HK-2 (cell line): Measurements from ENCODE around the gene PTDSS2.
A peak's percentile ranks its signal among the peaks of the same experiment; 100 is the strongest.
"Not testable (repeated sequence)": the region's sequence is repeated elsewhere in the genome, so short reads cannot be mapped to it uniquely, and the experiment has no call there.

Experiments
- DNase-seq: peaks from one replicate; pipeline ENCODE4 v3.0.0-alpha.2; 2018; ENCODE audit not compliant: unreplicated experiment

The PTDSS2 gene

GRCh38 chr11:449889-450808 is at the start of gene PTDSS2:
Gene PTDSS2 (plus strand): TSS chr11:450279. CDS start chr11:450456, 177 bp downstream.
- DNase-seq = peak; percentile 88

- DNase-seq = not testable (repeated sequence)
These were observed 48.9 kb upstream of the PTDSS2 start for GRCh38 chr11:401196-401595.

- DNase-seq = no peak
These were observed 46.9 kb upstream of the PTDSS2 start for GRCh38 chr11:403021-403760.

- DNase-seq = no peak
These were observed 46.2 kb upstream of the PTDSS2 start for GRCh38 chr11:403761-404431.

GRCh38 chr11:404551-405264 is 45.4 kb upstream of the PTDSS2 start:
- no peak for DNase-seq

GRCh38 chr11:405323-405953 is 44.6 kb upstream of the PTDSS2 start:
- DNase-seq = no peak

GRCh38 chr11:405954-406795 is 43.9 kb upstream of the PTDSS2 start:
- DNase-seq = no peak

GRCh38 chr11:406796-407650 is 43.1 kb upstream of the PTDSS2 start:
- DNase-seq = peak; percentile 84

GRCh38 chr11:407651-408123 is 42.4 kb upstream of the PTDSS2 start:
- no peak for DNase-seq

GRCh38 chr11:408154-409007 is 41.7 kb upstream of the PTDSS2 start:
- DNase-seq = no peak

GRCh38 chr11:409008-409599 is 41.0 kb upstream of the PTDSS2 start:
- DNase-seq = no peak

- DNase-seq = no peak
These were observed 40.2 kb upstream of the PTDSS2 start for GRCh38 chr11:409600-410483.

- DNase-seq = not testable (repeated sequence)
These were observed 39.4 kb upstream of the PTDSS2 start for GRCh38 chr11:410711-411110.

- not testable (repeated sequence) for DNase-seq
These were observed 38.6 kb upstream of the PTDSS2 start for GRCh38 chr11:411520-411919.

GRCh38 chr11:412641-413119 is 37.4 kb upstream of the PTDSS2 start:
- DNase-seq = no peak
